Caco-2 (cell line): ENCODE measurements around the gene FEV. TPM values are rescaled to one million over a fixed set of nuclear protein-coding genes. Genes with fewer than 3 reads are reported as not detected.
A peak's percentile ranks its signal among the peaks of the same experiment; 100 is the strongest.

Experiments
- BruUV-seq: library from RNA; stranded (reverse); fragments of 400-500 nt; replicated peaks from 2 replicates; lab custom pipeline; 2021; lab: Mats Ljungman, UMichigan
- CTCF ChIA-PET: fragments of 300-600 bp; sonication (Branson Sonifier 250); formaldehyde crosslinking; loops from one replicate; lab custom pipeline; 2022; ENCODE audit warnings: antibody characterized with exemption; lab: Charles Lee
- POLR2A ChIA-PET: fragments of 300-600 bp; sonication (Branson Sonifier 250); formaldehyde crosslinking; loops from one replicate; lab custom pipeline; 2022; ENCODE audit warnings: antibody characterized with exemption; lab: Charles Lee
- DNase-seq, 2 experiments: peaks; one replicate each; pipeline versions ENCODE4 v3.0.0 to v3.0.0-alpha.2; 2020 to 2022
- H3K27me3 ChIP-seq: replicated peaks from 2 replicates; pipeline ENCODE4 v1.6.0; 2011; ENCODE audit warnings: low read length; ENCODE audit not compliant: control insufficient read depth, insufficient read depth
- H3K36me3 ChIP-seq: 2 replicates; pipeline ENCODE4 v1.5.1; 2011; ENCODE audit warnings: low read length; ENCODE audit not compliant: control insufficient read depth, insufficient read depth
- H3K4me1 ChIP-seq: fragments of 250-450 bp; sonication (Bioruptor Pico); 2 replicates; pipeline ENCODE4 v1.5.1; 2020; ENCODE audit warnings: mild to moderate bottlenecking
- H3K4me3 ChIP-seq: 2 replicates; pipeline ENCODE4 v1.5.1; 2011; ENCODE audit warnings: low read depth, mild to moderate bottlenecking, control low read depth, low read length
- H3K9me3 ChIP-seq: fragments of 250-450 bp; sonication (Bioruptor Pico); 2 replicates; pipeline ENCODE4 v1.5.1; 2020; ENCODE audit warnings: mild to moderate bottlenecking, moderate library complexity
- H3K27ac Mint-ChIP-seq: one replicate; pipeline ENCODE4 v1.8.0; 2022; ENCODE audit warnings: mixed read lengths; ENCODE audit not compliant: unreplicated experiment
- H3K27me3 Mint-ChIP-seq: one replicate; pipeline ENCODE4 v1.8.0; 2022; ENCODE audit warnings: mixed read lengths; ENCODE audit not compliant: insufficient read depth, unreplicated experiment
- H3K36me3 Mint-ChIP-seq: one replicate; pipeline ENCODE4 v1.8.0; 2022; ENCODE audit warnings: mild to moderate bottlenecking, mixed read lengths; ENCODE audit not compliant: insufficient read depth, unreplicated experiment
- H3K4me1 Mint-ChIP-seq: one replicate; pipeline ENCODE4 v1.8.0; 2022; ENCODE audit warnings: low read depth, mixed read lengths; ENCODE audit not compliant: unreplicated experiment
- H3K4me3 Mint-ChIP-seq: one replicate; pipeline ENCODE4 v1.8.0; 2022; ENCODE audit warnings: mild to moderate bottlenecking, moderate library complexity, mixed read lengths; ENCODE audit not compliant: unreplicated experiment
- H3K9me3 Mint-ChIP-seq: one replicate; pipeline ENCODE4 v1.8.0; 2022; ENCODE audit warnings: mixed read lengths; ENCODE audit not compliant: unreplicated experiment
- CTCF ChIP-seq, 2 experiments: fragments of 200-600 bp in 1 of 2; IDR thresholded peaks; 1 replicate in 1 of 2; 2 replicates in 1 of 2; pipeline versions ENCODE4 v1.5.1 to v1.8.0; 2011 to 2022; ENCODE audit warnings: antibody characterized with exemption in 1 of 2, control low read depth in 1 of 2, inconsistent platforms in 1 of 2, low read depth in 1 of 2, low read length in 1 of 2, mild to moderate bottlenecking in 1 of 2, moderate library complexity in 1 of 2; ENCODE audit not compliant: insufficient read depth in 1 of 2, severe bottlenecking in 1 of 2, unreplicated experiment in 1 of 2
- intact Hi-C: fragments of 100-400 bp; cut with micrococcal nuclease; formaldehyde crosslinking; loops from one replicate; pipeline ENCODE4 v1.10.0; 2022; ENCODE audit not compliant: unreplicated experiment
- total RNA-seq: library from RNA; stranded (reverse); gene quantifications from 2 replicates; pipeline ENCODE4 v1.2.3, GENCODE V29; 2022

Gene FEV
- total RNA-seq, 1 experiment from 2014 or later = not detected

GRCh38 chr2:218958276-218958675 lies 26.7 kb downstream of the FEV start:
- Mint-ChIP-seq H3K9me3 (no peaks in the 10 kb centered on the region), H3K27ac (no peak overlapping the region), H3K4me3 (peak overlapping the region; percentile 76), H3K4me1 (peaks cover 8% of the 10 kb centered on the region), H3K27me3 (peaks cover 32% of the 10 kb centered on the region), H3K36me3 (peaks cover 7% of the 10 kb centered on the region)
- TF ChIP-seq CTCF (IDR thresholded peaks at IDR 0.05; ENCODE audit: insufficient read depth in 1 of 2, low read depth in 1 of 2, low read length in 1 of 2, severe bottlenecking in 1 of 2, unreplicated experiment in 1 of 2) = no peak
- CTCF ChIA-PET = interaction anchor here (0.9 to 1.2 kb wide), 2 partner anchors 44 kb away, joined by 3 to 4 read pairs; no protein-coding TSS in a partner anchor
- Histone ChIP-seq H3K36me3 (no peaks in the 10 kb centered on the region), H3K4me1 (peaks cover 26% of the 10 kb centered on the region), H3K4me3 (no peak overlapping the region), H3K27me3 (peaks cover 4% of the 10 kb centered on the region), H3K9me3 (no peaks in the 10 kb centered on the region)
- intact Hi-C loops = loop anchor here (5.0 kb wide), 1 partner anchor 96 kb away; no protein-coding TSS in a partner anchor
- POLR2A ChIA-PET = no interaction called here
- BruUV-seq = no TSS peak
- no peak for DNase-seq

DNA sequence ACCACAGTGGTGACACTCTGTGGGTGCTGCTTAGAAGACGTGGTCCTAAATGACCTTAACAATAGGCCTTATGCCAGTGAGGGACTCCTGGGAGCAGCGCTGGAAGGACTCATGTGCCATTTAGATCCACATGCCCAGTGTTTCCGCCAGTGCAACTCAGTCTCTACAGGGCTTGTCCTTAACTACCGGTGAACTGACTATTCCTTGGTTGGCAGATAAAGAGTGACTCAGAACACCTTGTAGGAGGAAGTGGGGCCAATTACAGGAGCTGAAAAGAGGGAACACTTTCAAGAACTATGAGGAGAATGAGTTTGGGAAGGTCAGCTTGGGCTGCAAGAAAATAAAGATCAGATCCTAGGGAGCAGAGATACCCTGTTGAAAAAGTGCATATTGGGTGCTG lies 27.3 kb downstream of the FEV start:
- ChIA-PET CTCF (interaction anchor here (0.9 kb wide), 1 partner anchor 44 kb away, joined by 3 read pairs; no protein-coding TSS in a partner anchor), POLR2A (no interaction called here)
- peaks cover 8% of the 10 kb centered on the region for H3K4me1 Mint-ChIP-seq
- peaks cover 34% of the 10 kb centered on the region for H3K27me3 Mint-ChIP-seq
- H3K9me3 Mint-ChIP-seq = no peaks in the 10 kb centered on the region
- no peak for TF ChIP-seq CTCF (IDR thresholded peaks at IDR 0.05; ENCODE audit: insufficient read depth in 1 of 2, low read depth in 1 of 2, low read length in 1 of 2, severe bottlenecking in 1 of 2, unreplicated experiment in 1 of 2)
- Histone ChIP-seq H3K27me3 (peaks cover 4% of the 10 kb centered on the region), H3K4me1 (peaks cover 23% of the 10 kb centered on the region), H3K4me3 (no peak overlapping the region), H3K9me3 (no peaks in the 10 kb centered on the region), H3K36me3 (no peaks in the 10 kb centered on the region)
- H3K4me3 Mint-ChIP-seq = peak overlapping the region; percentile 76
- no TSS peak for BruUV-seq
- H3K36me3 Mint-ChIP-seq = peaks cover under 1% of the 10 kb centered on the region
- intact Hi-C loops = loop anchor here (5.0 kb wide), 1 partner anchor 95 kb away; no protein-coding TSS in a partner anchor
- H3K27ac Mint-ChIP-seq = no peak overlapping the region
- no peak for DNase-seq

- peaks cover 16% of the 10 kb centered on the region for H3K4me1 ChIP-seq
- BruUV-seq = no TSS peak
- Mint-ChIP-seq H3K36me3 (no peaks in the 10 kb centered on the region), H3K9me3 (no peaks in the 10 kb centered on the region), H3K27me3 (peaks cover 26% of the 10 kb centered on the region), H3K4me3 (no peak overlapping the region), H3K4me1 (peaks cover 3% of the 10 kb centered on the region), H3K27ac (no peak overlapping the region)
- H3K36me3 ChIP-seq = no peaks in the 10 kb centered on the region
- intact Hi-C loops = loop anchor here (5.0 kb wide), 1 partner anchor 94 kb away; no protein-coding TSS in a partner anchor
- TF ChIP-seq CTCF (IDR thresholded peaks at IDR 0.05; ENCODE audit: insufficient read depth in 1 of 2, low read depth in 1 of 2, low read length in 1 of 2, severe bottlenecking in 1 of 2, unreplicated experiment in 1 of 2) = no peak
- no peaks in the 10 kb centered on the region for H3K9me3 ChIP-seq
- H3K27me3 ChIP-seq = peaks cover 3% of the 10 kb centered on the region
- DNase-seq = no peak
- H3K4me3 ChIP-seq = no peak overlapping the region
- ChIA-PET CTCF (no interaction called here), POLR2A (no interaction called here)
Measured at GRCh38 chr2:218956039-218956438, 28.9 kb downstream of the FEV start.
